Measurements from ENCODE around the gene SYNE4.
A peak's percentile ranks its signal among the peaks of the same experiment; 100 is the strongest.

Gene SYNE4

DNA sequence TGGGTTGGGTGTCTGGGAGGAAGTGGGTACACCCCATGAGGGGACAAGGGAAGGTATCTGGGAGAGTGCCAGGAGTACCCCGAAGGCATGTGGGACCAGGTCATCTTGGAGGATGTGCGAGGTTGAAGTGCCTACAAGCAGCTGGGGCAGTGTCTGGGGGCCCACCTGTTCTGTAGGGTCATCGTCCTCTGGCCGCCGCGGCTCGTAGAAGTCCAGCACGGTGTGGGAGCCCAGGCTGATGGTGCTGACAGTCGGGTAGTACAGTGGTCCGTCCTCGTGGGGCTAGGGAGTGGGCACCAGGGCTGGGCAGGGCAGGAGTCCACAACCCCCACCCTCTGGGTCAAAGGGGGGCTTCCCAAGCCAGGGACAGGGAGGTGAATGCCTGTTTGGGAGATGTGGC, 1.8 kb upstream of the SYNE4 start:
- DNase-seq (ENCODE audit: low read depth in 1 of 2, low spot score in 1 of 2) = no peak
- Histone ChIP-seq H3K27ac (replicated peaks) (no peak overlapping the region), H3K27me3 (ENCODE audit: insufficient read depth, poor library complexity, severe bottlenecking) (no peaks in the 10 kb centered on the region), H3K4me3 (replicated peaks; ENCODE audit: insufficient read depth, low read length) (no peak overlapping the region)
- TF ChIP-seq GABPA (IDR thresholded peaks at IDR 0.05; ENCODE audit: low read depth) = no peak
- TF ChIP-seq SPI1 (IDR thresholded peaks at IDR 0.05; ENCODE audit: borderline replicate concordance, low read depth) = no peak
- TF ChIP-seq POLR2AphosphoS5 (IDR thresholded peaks at IDR 0.05; ENCODE audit: low read depth) = no peak
- TF ChIP-seq, protein P1, sequence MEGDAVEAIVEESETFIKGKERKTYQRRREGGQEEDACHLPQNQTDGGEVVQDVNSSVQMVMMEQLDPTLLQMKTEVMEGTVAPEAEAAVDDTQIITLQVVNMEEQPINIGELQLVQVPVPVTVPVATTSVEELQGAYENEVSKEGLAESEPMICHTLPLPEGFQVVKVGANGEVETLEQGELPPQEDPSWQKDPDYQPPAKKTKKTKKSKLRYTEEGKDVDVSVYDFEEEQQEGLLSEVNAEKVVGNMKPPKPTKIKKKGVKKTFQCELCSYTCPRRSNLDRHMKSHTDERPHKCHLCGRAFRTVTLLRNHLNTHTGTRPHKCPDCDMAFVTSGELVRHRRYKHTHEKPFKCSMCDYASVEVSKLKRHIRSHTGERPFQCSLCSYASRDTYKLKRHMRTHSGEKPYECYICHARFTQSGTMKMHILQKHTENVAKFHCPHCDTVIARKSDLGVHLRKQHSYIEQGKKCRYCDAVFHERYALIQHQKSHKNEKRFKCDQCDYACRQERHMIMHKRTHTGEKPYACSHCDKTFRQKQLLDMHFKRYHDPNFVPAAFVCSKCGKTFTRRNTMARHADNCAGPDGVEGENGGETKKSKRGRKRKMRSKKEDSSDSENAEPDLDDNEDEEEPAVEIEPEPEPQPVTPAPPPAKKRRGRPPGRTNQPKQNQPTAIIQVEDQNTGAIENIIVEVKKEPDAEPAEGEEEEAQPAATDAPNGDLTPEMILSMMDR (IDR thresholded peaks at IDR 0.05; ENCODE audit: insufficient read depth, low read length) = no peak
- TF ChIP-seq, protein P2, sequence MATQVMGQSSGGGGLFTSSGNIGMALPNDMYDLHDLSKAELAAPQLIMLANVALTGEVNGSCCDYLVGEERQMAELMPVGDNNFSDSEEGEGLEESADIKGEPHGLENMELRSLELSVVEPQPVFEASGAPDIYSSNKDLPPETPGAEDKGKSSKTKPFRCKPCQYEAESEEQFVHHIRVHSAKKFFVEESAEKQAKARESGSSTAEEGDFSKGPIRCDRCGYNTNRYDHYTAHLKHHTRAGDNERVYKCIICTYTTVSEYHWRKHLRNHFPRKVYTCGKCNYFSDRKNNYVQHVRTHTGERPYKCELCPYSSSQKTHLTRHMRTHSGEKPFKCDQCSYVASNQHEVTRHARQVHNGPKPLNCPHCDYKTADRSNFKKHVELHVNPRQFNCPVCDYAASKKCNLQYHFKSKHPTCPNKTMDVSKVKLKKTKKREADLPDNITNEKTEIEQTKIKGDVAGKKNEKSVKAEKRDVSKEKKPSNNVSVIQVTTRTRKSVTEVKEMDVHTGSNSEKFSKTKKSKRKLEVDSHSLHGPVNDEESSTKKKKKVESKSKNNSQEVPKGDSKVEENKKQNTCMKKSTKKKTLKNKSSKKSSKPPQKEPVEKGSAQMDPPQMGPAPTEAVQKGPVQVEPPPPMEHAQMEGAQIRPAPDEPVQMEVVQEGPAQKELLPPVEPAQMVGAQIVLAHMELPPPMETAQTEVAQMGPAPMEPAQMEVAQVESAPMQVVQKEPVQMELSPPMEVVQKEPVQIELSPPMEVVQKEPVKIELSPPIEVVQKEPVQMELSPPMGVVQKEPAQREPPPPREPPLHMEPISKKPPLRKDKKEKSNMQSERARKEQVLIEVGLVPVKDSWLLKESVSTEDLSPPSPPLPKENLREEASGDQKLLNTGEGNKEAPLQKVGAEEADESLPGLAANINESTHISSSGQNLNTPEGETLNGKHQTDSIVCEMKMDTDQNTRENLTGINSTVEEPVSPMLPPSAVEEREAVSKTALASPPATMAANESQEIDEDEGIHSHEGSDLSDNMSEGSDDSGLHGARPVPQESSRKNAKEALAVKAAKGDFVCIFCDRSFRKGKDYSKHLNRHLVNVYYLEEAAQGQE (IDR thresholded peaks at IDR 0.05; ENCODE audit: insufficient replicate concordance, low read depth) = no peak

DNA sequence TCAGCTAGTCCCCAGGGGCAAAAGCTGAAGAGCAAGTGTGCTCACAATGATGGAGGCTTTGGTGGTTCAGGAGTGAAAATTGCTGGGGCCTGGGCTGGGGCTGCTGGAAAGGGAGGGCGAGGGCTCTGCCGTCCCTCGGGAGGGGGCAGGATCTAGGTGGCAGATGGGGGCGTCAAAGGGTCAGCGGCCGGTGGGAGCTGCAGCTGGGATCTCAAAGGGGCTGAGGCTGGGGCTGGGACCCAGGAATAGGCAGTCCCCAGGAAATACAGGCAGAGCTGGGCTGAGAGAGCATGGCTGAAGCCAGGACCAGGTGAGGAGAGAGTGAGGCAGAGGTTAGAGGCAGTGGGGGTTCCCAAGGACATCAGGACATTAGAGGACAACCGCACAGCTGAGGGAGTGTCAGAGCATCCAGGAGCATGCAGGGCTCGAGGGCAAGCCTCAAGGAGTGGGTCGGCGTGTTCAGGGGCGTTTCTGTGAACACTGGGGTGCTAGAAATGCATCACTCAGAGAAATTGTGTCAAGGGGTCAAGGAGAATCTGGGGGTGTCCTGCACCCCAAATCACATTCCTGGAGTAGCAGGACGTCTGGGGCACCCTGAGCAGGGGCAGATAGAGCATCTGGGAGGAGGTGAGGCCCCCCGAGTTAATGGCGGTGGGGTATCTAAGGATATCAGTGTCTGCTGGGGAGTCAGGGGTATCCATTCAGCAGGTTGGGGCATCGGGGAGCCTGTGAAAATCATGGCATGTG, 1.2 kb upstream of the SYNE4 start:
- no peaks in the 10 kb centered on the region for H3K27me3 ChIP-seq (ENCODE audit: insufficient read depth, poor library complexity, severe bottlenecking)
- DNase-seq (ENCODE audit: low read depth in 1 of 2, low spot score in 1 of 2) = no peak
- H3K27ac ChIP-seq (replicated peaks) = no peak overlapping the region
- no peak overlapping the region for H3K4me3 ChIP-seq (replicated peaks; ENCODE audit: insufficient read depth, low read length)
- TF ChIP-seq, protein P2 (IDR thresholded peaks at IDR 0.05; ENCODE audit: insufficient replicate concordance, low read depth) = no peak
- TF ChIP-seq GABPA (IDR thresholded peaks at IDR 0.05; ENCODE audit: low read depth) = no peak
- TF ChIP-seq SPI1 (IDR thresholded peaks at IDR 0.05; ENCODE audit: borderline replicate concordance, low read depth) = no peak
- TF ChIP-seq, protein P1 (IDR thresholded peaks at IDR 0.05; ENCODE audit: insufficient read depth, low read length) = no peak
- no peak; the same call in 1 of the 2 replicates for TF ChIP-seq POLR2AphosphoS5 (IDR thresholded peaks at IDR 0.05; ENCODE audit: low read depth)

DNA sequence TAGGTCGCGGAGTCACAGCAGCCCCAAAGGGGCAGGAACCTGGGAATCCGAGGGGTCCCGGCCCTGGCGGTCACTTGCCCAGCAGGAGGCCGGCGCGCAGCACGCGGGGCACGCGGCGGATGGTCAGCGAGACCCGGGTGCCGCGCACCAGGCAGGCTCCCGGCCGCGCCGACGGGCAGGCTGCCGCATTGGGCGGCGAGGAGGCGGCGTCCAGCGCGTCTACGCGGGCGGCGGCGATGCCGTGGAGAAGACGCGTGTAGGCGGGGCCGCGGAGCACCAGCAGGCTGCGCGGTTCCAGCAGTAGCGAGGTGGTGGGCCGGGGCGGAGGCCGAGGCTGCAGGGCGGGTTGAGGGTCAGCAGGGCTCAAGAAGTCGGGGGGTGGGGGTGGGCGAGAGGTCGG, 607 bp upstream of the SYNE4 start:
- TF ChIP-seq, protein P1 (IDR thresholded peaks at IDR 0.05; ENCODE audit: insufficient read depth, low read length) = no peak
- TF ChIP-seq, protein P2 (IDR thresholded peaks at IDR 0.05; ENCODE audit: insufficient replicate concordance, low read depth) = no peak
- Histone ChIP-seq H3K27me3 (ENCODE audit: insufficient read depth, poor library complexity, severe bottlenecking) (no peaks in the 10 kb centered on the region), H3K27ac (replicated peaks) (no peak overlapping the region), H3K4me3 (replicated peaks; ENCODE audit: insufficient read depth, low read length) (no peak overlapping the region)
- peak in 1 of 2 experiments; percentile 36 for DNase-seq (ENCODE audit: low read depth in 1 of 2, low spot score in 1 of 2)
